SU-DHL-6 (cell line): ENCODE data around the gene SCYL1.

Experiments used
- EZH2phosphoT487 ChIP-seq: fragments of 200-600 bp; sonication (generic), shearing (Covaris generic); conservative IDR thresholded peaks from 2 replicates; pipeline ENCODE4 v1.6.1; 2018; ENCODE audit warnings: mild to moderate bottlenecking, antibody characterized with exemption, low read length, moderate library complexity, mixed read lengths
- TF ChIP-seq, protein P1 (sequence below): fragments of 200-600 bp; sonication (generic); IDR thresholded peaks from one replicate; pipeline ENCODE4 v1.5.1; 2017; ENCODE audit warnings: antibody characterized with exemption, mild to moderate bottlenecking, low read length, moderate library complexity; ENCODE audit not compliant: insufficient read depth, poor library complexity, severe bottlenecking

DNA sequence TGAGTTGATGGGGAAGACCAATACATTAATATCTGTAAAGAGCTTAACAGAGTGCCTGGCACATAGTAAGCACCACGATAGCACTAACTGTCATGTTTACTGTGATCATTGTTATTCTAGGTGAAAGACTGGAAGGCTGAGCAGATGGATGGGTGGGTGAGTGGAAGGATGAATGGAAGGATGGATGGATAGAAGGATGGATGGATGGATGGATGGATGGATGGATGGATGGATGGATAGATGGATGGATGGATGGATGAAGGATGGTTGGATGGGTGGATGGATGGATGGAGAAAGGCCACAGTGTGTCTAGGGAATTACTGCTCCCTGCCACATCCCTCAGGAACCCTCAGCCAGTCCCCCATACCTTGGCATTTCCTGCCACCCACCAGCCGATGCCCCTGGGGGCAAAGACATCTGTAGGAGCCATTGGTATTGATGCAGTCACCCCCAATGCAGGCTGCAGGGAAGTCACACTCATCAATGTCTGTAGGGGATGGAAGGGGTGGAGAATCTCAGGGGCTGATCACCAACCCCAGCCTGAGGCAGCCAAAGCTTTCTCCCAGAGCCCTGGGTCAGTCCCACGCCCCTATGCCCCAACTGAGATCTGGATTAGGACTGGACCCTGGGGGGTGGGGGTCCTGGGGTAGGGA lies 18.0 kb downstream of the SCYL1 start:
- TF ChIP-seq, protein P1, sequence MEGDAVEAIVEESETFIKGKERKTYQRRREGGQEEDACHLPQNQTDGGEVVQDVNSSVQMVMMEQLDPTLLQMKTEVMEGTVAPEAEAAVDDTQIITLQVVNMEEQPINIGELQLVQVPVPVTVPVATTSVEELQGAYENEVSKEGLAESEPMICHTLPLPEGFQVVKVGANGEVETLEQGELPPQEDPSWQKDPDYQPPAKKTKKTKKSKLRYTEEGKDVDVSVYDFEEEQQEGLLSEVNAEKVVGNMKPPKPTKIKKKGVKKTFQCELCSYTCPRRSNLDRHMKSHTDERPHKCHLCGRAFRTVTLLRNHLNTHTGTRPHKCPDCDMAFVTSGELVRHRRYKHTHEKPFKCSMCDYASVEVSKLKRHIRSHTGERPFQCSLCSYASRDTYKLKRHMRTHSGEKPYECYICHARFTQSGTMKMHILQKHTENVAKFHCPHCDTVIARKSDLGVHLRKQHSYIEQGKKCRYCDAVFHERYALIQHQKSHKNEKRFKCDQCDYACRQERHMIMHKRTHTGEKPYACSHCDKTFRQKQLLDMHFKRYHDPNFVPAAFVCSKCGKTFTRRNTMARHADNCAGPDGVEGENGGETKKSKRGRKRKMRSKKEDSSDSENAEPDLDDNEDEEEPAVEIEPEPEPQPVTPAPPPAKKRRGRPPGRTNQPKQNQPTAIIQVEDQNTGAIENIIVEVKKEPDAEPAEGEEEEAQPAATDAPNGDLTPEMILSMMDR = no peak
- no peak for TF ChIP-seq EZH2phosphoT487
